Esophagus muscularis mucosa (tissue), 4 donors: ENCODE data around the gene MMS19. TPM values are rescaled to one million over a fixed set of nuclear protein-coding genes. Genes with fewer than 3 reads are reported as not detected.
"Not testable (repeated sequence)": the region's sequence is repeated elsewhere in the genome, so short reads cannot be mapped to it uniquely, and the experiment has no call there.

ENCODE experiments used
- DNase-seq: peaks from one replicate; pipeline ENCODE4 v3.0.0-alpha.2; 2017; ENCODE audit errors: extremely low spot score
- H3K27ac ChIP-seq, 4 donors: fragments of 200-600 bp; sonication (generic); replicated peaks in 1 of 4; 1 replicate in 3 of 4; 2 replicates in 1 of 4; pipeline ENCODE4 v1.5.1; 2016 to 2019; ENCODE audit warnings: mild to moderate bottlenecking in 1 of 4
- H3K27me3 ChIP-seq, 4 donors: fragments of 200-600 bp; sonication (generic); one replicate each; pipeline versions ENCODE4 v1.5.1 to v1.6.0; 2016 to 2019
- H3K36me3 ChIP-seq, 4 donors: fragments of 200-600 bp; sonication (generic); one replicate each; pipeline ENCODE4 v1.5.1; 2016 to 2019
- H3K4me1 ChIP-seq, 4 donors: fragments of 200-600 bp; sonication (generic); one replicate each; pipeline ENCODE4 v1.5.1; 2016 to 2019
- H3K4me3 ChIP-seq, 4 donors: fragments of 200-600 bp; sonication (generic); 1 replicate in 2 of 4; 2 replicates in 2 of 4; pipeline ENCODE4 v1.5.1; 2016 to 2019; ENCODE audit warnings: mild to moderate bottlenecking in 4 of 4, moderate library complexity in 1 of 4
- H3K9me3 ChIP-seq, 4 donors: fragments of 200-600 bp; sonication (generic); 1 replicate in 3 of 4; 2 replicates in 1 of 4; pipeline ENCODE4 v1.5.1; 2016 to 2019
- EP300 ChIP-seq: sonication (generic); formaldehyde crosslinking; IDR thresholded peaks from one replicate; pipeline ENCODE4 v1.6.1; 2017; ENCODE audit warnings: antibody characterized with exemption
- POLR2A ChIP-seq: fragments of 450-650 bp; IDR thresholded peaks from one replicate; pipeline ENCODE4 v1.6.1; 2017; ENCODE audit warnings: antibody characterized with exemption, moderate library complexity, mild to moderate bottlenecking, low read depth
- POLR2AphosphoS5 ChIP-seq, 2 donors: sonication (generic); formaldehyde crosslinking; IDR thresholded peaks; one replicate each; pipeline ENCODE4 v1.6.1; 2017; ENCODE audit warnings: antibody characterized with exemption in 2 of 2
- WGBS: methylation state at CpG from one replicate; pipeline ENCODE4 v1.1.5; 2018; 5-methylcytosine and 5-hydroxymethylcytosine counted together
- intact Hi-C: fragments of 100-400 bp; cut with DNase I; formaldehyde crosslinking; loops from one replicate; pipeline ENCODE4 v1.15.1; 2023
- total RNA-seq, 4 donors: library from RNA; depleted of rRNA; stranded (reverse); fragments of >200 nt; gene quantifications; one replicate each; pipeline versions ENCODE4 v1.1.0 to v1.2.1, GENCODE V29; 2016
- TF ChIP-seq, protein P1 (sequence below), 3 experiments: fragments of 200-600 bp in 2 of 3; fragments of 450-650 bp in 1 of 3; sonication (generic) in 2 of 3; IDR thresholded peaks; one replicate each; pipeline ENCODE4 v1.5.1; 2017 to 2019; ENCODE audit warnings: antibody characterized with exemption in 3 of 3, mild to moderate bottlenecking in 2 of 3, moderate library complexity in 1 of 3

The MMS19 gene
- total RNA-seq, 4 donors from 2014 or later = 46.9 to 51.4 (median 48.6) TPM

DNA sequence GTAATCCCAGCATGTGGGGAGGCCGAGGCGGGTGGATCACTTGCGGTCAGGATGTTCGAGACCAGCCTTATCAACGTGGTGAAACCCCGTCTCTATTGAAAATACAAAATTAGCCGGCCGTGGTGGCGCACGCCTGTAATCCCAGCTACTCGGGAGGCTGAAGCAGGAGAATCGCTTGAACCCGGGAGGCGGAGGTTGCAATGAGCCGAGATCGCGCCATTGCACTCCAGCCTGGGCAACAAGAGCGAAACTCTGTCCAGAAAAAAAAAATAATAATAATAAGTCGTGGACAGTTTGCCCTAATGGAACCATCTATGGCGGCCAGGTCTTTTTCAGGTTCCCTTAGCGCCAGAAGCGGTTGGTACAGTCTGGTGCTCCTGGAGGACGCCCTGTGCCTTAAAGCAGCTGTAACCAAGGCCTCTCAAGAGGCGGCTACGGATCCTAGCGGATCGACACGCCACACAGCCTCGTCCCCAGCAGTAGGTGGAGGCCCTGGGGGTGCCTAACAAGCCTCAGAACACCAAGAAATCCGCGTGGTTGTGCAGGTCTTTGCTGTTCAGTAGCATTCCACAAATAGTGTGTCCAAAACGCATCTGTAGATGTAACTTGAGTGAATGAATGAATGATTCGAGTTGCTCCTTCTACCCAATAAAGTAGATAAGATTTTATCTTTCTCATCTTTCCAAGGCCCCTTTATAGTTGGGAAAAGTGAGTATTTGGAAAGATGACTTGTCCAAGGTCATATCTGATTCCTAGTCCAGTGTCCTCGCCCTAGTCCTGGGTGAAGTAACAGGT is 71.2 kb downstream of the MMS19 start:
- peak overlapping the region; percentile 71 to 94 (median 75) for H3K4me3 ChIP-seq
- TF ChIP-seq, protein P1, sequence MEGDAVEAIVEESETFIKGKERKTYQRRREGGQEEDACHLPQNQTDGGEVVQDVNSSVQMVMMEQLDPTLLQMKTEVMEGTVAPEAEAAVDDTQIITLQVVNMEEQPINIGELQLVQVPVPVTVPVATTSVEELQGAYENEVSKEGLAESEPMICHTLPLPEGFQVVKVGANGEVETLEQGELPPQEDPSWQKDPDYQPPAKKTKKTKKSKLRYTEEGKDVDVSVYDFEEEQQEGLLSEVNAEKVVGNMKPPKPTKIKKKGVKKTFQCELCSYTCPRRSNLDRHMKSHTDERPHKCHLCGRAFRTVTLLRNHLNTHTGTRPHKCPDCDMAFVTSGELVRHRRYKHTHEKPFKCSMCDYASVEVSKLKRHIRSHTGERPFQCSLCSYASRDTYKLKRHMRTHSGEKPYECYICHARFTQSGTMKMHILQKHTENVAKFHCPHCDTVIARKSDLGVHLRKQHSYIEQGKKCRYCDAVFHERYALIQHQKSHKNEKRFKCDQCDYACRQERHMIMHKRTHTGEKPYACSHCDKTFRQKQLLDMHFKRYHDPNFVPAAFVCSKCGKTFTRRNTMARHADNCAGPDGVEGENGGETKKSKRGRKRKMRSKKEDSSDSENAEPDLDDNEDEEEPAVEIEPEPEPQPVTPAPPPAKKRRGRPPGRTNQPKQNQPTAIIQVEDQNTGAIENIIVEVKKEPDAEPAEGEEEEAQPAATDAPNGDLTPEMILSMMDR (IDR thresholded peaks at IDR 0.05) = no peak
- TF ChIP-seq POLR2AphosphoS5 (IDR thresholded peaks at IDR 0.05) (no peak), EP300 (no peak), POLR2A (no peak)
- H3K27ac ChIP-seq = peak overlapping the region; percentile 93 to 95 (median 94)
- 10% methylated on average over 32 of the region's 34 CpGs for WGBS
- peaks cover 23 to 45% (median 35%) of the 10 kb centered on the region in 4 donors for H3K4me1 ChIP-seq
- intact Hi-C loops = no loop called here
- peaks cover 21 to 40% (median 31%) of the 10 kb centered on the region in 4 donors for H3K36me3 ChIP-seq
- H3K9me3 ChIP-seq = no peaks in the 10 kb centered on the region
- no peak for DNase-seq
- no peaks in the 10 kb centered on the region for H3K27me3 ChIP-seq

DNA sequence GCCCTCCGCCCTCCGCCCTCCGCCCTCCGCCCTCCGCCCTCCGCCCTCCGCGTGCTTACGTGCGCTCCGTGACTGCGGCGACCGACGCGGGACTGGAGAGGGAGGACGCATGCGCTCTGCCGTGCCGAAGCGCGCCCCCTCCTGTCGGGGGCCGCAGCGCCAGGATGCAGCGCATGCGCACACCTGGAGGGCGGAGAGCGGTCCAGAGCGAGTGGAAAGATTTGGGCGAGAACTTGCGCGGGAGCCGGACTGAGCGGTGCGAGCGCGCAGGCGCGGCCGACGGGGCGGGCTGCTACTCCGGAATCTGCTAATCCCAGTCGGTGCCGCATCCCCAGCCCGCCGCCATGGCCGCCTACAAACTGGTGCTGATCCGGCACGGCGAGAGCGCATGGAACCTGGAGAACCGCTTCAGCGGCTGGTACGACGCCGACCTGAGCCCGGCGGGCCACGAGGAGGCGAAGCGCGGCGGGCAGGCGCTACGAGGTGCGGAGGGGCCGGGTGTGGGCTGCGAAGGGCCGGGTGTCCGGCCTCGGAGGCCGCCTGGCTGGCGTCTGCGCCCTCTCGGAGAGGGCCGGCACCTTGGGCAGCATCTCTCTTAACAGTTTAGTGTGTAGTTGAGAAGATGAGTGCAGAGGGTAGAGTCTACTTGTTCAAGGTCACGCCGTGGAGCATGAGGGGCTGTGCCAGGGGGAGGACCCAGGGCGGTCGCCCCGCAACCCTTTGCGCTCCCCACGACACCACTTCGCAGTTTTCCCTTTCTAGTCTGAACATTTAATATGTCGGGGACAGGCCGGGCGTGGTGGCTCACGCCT is 72.1 kb downstream of the MMS19 start, which contains the start of gene PGAM1:
Gene PGAM1 (plus strand): TSS at position 228 of the 812 bp plus-strand sequence. CDS start 117 bp downstream, at position 345.
- Histone ChIP-seq H3K4me1 (peaks cover 23 to 45% (median 35%) of the 10 kb centered on the region in 4 donors), H3K27me3 (no peaks in the 10 kb centered on the region), H3K9me3 (no peaks in the 10 kb centered on the region), H3K27ac (peak within 1 kb of the TSS; percentile 93 to 95 (median 94)), H3K4me3 (peak within 1 kb of the TSS; percentile 71 to 94 (median 75)), H3K36me3 (peaks cover 13 to 32% (median 23%) of the 10 kb centered on the region in 4 donors)
- 0% methylated on average over 44 of the region's 90 CpGs for WGBS
- TF ChIP-seq POLR2AphosphoS5 (IDR thresholded peaks at IDR 0.05) (peak; percentile 91 to 99), EP300 (no peak), POLR2A (peak; percentile 56)
- TF ChIP-seq, protein P1 (IDR thresholded peaks at IDR 0.05) = peak; percentile 53 to 77 (median 63)
- DNase-seq = peak; percentile 98
- intact Hi-C loops = no loop called here

DNA sequence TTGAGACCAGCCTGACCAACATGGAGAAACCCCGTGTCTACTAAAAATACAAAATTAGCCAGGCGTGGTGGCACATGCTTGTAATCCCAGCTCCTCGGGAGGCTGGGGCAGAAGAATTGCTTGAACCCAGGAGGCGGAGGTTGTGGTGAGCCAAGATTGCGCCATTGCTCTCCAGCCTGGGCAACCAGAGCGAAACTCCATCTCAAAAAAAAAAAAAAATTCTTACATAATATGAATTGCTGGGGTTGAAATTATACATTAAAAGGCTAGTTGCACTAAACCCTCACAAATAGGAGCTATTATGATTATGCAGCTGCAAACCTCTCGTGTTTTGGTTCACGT is 74.5 kb downstream of the MMS19 start:
- H3K27ac ChIP-seq, H3K27me3 ChIP-seq, H3K36me3 ChIP-seq, intact Hi-C loops, H3K4me3 ChIP-seq, DNase-seq, H3K9me3 ChIP-seq: not testable (repeated sequence)
- peaks cover 22 to 48% (median 37%) of the 10 kb centered on the region in 4 donors for H3K4me1 ChIP-seq
- WGBS = 87% methylated on average over 8 of the region's 8 CpGs

DNA sequence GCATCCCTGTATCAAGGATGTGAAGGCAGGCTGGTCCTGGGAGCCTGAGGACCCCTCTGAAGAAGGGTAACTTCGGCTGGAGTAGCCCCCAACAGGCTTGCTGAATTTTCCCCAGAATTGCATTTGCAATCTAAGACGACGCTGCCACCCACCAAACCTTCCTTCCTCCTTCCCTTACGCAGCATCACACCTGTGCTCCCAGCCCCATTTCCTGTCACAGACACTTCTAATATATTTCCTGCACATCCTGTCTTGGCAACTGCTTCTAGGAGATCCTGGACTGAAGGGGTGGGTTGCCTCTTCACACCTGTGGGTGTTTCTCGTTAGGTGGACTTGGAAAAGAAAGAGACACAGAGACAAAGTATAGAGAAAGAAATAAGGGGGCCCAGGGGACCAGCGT is 81.7 kb downstream of the MMS19 start:
- WGBS = 81% methylated on average over 6 of the region's 6 CpGs
- DNase-seq = no peak
- intact Hi-C loops = no loop called here
- H3K36me3 ChIP-seq = no peaks in the 10 kb centered on the region
- no peak overlapping the region for H3K4me3 ChIP-seq
- TF ChIP-seq, protein P1 (IDR thresholded peaks at IDR 0.05) = no peak
- TF ChIP-seq EP300 = no peak
- TF ChIP-seq POLR2A = no peak
- no peak overlapping the region for H3K27ac ChIP-seq
- H3K4me1 ChIP-seq = peaks cover 0 to 15% (median 8%) of the 10 kb centered on the region in 4 donors
- no peaks in the 10 kb centered on the region for H3K27me3 ChIP-seq
- H3K9me3 ChIP-seq = no peaks in the 10 kb centered on the region

DNA sequence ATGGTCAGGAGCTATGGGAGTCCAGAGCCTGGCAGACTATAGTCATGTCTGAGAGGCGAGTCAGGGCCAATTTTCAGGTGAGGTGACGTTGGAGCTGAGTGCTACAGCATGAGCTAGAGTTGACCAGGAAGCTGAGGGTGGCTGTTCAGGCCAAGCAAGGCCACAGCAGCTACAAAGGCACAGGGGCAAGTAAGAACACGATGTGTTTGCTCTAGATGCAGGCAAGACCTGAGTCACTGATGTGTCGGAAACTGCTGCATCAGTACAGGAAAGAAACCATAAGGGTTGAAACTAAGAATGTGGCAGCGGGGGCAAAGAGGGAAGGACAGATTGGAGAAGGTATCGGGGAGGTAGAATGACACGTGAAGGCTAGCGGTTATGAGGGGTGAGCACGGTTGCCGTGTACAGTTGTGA is 85.3 kb downstream of the MMS19 start:
- intact Hi-C loops = no loop called here
- WGBS = 88% methylated on average over 10 of the region's 10 CpGs
- TF ChIP-seq POLR2AphosphoS5 (IDR thresholded peaks at IDR 0.05) = no peak
- TF ChIP-seq, protein P1 (IDR thresholded peaks at IDR 0.05) = no peak
- no peak for TF ChIP-seq POLR2A
- no peak for TF ChIP-seq EP300
- Histone ChIP-seq H3K27me3 (no peaks in the 10 kb centered on the region), H3K36me3 (no peaks in the 10 kb centered on the region), H3K4me3 (no peak overlapping the region), H3K4me1 (peaks cover 0 to under 1% (median 0%) of the 10 kb centered on the region in 4 donors), H3K9me3 (no peaks in the 10 kb centered on the region), H3K27ac (no peak overlapping the region)
- DNase-seq = no peak
